GM19351 (cell line): Measurements from ENCODE around the gene AP4B1.

Experiments
- ATAC-seq: cut with Tn5 transposase; IDR thresholded peaks from one replicate; pipeline ENCODE4 v1.9.1; 2021; ENCODE audit warnings: mild to moderate bottlenecking, moderate library complexity; ENCODE audit not compliant: unreplicated experiment

Gene AP4B1

DNA sequence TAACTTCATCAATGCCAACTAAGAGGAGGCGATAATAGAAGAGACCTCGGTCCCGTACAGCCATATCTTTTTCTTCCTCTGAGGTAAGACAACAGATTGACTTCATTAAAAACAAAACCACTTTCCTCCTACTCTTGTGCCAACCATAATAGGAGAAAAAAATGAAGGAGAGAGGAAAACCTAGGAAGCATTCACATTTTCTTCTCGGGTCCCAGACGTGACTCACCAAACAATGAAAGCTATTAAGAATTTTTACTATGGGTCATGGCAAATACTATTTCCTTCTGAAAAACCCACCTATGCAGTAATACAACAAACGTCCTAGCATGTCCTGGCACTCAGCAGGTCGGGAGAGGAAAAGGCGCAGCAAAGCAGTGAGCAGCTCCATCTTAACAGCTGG lies 8.6 kb downstream of the AP4B1 start:
- ATAC-seq: no peak

DNA sequence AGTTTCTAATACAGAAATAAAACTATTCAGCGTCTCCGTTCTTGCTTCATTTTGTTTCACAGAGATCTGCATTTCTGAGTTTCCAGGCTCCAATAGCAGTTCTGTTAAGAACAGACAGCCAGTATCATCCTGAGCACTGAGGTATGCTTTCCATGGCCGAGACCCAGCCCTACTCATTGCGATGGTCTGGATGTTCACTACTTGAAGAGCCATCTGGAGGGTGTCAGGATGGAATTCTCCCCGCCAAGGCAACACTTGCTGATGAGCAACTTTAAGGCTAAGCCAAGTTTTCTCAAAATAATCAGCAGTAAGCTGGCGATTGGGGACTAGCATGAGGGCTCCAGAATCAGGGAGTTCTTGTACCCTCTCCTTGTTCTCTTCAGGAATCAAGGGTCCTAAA lies 9.5 kb downstream of the AP4B1 start:
- no peak for ATAC-seq

DNA sequence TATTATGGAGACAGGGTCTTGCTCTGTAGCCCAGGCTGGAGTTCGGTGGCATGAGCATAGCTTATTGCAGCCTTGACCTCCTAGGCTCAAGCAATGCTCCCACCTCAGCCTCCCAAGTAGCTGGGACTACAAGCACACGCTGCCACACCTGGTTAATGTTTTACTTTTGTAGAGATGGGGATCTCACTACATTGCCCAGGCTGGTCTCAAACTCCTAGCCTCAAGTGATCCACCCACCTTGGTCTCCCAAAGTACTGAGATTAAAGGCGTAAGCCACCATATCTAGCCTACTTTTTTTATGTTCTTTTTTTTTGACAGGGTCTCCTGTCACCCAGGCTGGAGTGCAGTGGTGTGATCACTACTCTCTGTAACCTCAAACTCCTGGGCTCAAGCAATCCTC lies 11.3 kb downstream of the AP4B1 start:
- no peak for ATAC-seq

DNA sequence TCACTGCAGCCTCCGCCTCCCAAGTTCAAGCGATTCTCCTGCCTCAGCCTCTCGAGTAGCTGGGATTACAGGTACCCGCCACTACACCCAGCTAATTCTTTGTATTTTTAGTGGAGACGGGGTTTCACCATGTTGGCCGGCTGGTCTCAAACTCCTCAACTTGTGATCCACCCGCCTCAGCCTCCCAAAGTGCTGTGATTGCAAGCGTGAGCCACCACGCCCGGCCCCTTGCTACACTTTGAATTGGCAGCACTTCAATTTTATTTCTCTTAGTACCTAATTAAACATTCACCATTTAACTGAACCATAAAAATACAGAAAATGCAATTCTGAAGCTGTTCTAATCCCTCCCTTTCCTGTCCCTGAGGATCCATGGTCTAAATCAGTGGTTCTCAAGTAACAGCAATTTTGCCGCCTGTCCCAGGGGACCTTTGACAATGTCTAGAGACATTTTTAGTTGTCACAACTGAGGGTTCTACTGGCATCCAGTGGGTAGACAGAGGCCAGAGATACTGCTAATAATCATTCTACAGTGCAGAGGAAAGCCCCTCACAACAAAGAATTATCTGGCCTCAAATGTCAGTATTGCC lies 12.9 kb downstream of the AP4B1 start:
- ATAC-seq: no peak

DNA sequence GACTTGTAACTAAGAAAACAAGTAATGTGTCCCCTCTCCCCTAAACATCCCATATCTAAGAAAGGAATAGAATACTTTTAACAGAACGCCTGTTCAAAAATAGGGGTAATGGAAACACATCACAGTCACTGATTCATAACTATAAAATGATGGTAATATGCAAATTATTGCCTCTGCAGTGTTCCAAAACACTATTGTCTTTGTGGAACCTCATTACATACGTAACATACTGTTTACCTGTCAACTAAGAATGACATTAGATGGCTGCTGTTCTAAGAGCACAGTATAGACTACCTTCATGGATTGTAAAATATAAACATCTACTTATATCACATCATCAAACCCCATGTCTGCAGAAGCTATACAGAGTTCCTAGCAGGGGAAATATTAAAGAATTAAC lies 13.8 kb downstream of the AP4B1 start:
- ATAC-seq: no peak

DNA sequence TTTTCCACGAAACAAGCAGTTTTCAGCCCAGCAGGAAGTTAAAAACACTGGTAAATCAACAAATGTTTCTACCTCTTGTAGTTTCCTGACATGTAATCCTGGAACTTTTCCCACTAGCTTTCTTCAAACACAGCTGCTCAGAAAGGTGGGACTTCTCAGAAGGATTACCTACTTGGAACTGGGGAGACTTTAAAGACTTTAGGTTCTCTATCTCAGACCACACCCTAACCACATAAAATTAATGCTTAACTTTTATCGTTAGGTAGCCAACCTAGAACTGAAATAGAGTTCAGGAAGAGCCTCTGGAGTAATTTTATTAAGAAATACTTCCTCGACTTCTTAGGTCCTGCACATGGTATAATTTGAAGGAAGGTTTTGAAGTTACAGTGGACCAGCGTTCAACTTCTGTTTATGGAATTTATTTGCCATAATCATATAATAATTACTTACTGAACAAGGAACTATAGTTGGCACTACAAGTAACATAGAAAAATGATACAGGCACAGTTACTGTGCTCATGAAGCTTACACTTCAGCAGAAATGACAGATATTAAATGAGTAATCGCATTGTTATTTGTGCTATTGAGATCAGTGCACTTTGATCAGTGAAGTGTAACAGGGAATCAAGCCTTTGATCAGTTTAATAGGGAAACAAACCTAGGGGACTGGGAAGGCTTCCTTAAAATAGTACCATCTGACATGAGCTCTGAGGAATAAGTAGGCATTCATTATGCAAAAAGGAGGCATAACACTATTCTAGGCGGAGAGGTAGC lies 17.0 kb downstream of the AP4B1 start, which contains the start of gene BCL2L15:
TSS of gene BCL2L15 (minus strand) at position 180 of the 774 bp plus-strand sequence. CDS start 206 bp downstream, outside the sequence.
- ATAC-seq: no peak

DNA sequence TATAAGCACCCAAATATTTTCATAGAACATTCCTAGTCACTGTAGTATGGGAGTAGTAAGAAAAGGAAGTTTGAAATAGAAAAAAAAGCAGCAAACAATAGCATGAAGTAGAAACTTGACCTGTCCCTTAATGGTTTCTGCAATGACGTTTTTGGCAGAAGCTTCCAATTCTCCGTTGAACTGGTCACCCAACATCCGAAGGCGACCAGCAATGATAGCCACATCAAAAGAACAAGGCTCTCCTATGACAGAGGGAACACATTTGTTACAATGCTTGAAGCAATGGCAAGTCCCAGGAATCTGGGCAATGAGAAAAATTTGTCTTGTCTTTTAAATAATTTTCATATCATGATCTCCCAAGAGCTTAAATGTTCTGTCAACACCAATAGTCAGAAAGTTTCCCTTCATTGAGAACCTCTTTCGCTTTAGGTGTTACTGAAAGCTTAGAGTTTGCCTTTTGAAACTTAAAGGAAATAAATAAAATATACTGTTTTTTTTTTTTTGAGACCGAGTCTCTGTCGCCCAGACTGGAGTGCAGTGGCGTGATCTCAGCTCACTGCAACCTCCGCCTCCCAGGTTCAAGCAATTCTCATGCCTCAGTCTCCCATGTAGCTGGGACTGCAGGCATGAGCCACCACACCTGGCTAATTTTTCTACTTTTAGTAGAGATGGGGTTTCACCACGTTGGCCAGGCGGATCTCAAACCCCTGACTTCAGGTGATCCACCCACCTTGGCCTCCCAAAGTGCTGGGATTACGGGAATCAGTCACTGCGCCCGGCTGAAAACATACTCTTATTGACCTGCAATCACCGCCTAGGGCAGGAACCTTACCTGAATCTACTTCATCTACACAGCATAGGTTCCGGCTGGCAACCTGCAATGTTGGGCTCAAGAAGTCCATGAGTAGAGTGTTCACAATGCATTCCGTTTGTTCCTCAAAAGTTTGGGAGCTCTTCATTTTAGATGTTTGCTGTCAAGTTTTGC lies 17.9 kb downstream of the AP4B1 start:
- ATAC-seq: no peak

DNA sequence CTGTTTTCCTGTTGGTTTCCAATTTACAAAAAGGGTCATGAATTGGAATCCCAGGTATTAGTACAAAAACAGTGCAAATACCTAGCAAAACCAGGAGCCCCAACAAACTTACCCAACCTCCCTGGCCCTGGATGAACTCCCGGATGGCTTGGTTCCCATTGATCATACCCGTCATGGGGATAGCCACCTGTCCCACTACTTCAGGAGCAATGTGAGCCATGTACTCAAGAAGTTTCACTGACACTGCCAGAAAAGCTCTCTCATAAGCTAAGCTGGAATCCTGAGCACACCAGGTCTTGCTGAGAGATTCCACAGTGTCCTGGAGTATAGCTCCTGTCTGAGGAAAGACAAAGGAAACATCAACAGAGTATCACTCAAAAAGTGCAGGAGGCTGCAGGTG lies 22.9 kb downstream of the AP4B1 start:
- ATAC-seq: no peak

DNA sequence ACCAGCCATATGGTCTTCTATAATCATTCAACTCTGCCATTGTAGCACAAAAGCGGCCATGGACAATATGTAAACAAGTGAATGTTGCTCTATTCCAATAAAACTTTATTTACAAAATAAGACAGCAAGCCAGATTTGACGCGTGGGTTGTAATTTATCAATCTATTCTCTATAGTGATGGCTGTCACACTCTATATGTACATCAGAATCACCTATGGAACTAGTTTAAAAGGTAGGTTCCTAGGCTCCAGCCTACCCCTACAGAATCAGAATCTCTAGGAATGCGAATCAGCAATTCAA lies 24.9 kb downstream of the AP4B1 start:
- ATAC-seq: no peak

DNA sequence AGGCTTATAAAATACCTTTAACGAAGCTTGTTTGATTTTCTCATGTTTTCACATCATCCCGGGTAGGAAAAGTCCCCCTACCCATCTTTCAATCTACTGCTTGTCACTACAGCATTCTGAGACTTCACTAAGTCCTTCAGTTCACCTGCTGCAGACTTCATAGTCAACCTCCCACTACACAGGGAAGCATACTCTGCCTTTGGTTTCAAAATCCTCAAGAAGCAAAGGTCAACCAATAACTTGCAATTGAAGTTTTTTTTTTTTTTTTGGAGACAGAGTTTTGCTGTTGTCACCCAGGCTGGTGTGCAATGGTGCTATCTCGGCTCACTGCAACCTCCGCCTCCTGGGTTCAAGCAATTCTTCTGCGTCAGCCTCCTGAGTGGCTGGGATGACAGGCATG lies 28.4 kb downstream of the AP4B1 start:
- ATAC-seq: no peak

DNA sequence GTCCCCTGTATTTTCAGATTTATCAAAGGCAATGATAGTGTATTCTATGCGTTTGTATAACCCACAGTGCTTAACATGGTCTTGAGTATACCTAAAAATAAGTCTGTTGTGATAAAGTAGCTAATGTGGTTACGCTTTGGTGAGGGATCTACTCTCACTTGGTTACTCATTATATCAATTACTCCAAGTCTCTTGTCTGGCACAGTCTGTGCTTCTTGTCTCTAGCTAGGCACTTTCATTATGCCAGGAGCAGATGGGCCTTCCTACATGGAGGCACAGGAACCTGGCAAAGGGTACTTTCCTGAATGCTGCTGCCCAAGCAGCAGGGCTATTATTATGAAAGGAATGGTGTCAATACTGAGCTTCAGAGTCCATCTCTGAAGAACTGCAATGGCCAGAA lies 28.9 kb downstream of the AP4B1 start:
- no peak for ATAC-seq

DNA sequence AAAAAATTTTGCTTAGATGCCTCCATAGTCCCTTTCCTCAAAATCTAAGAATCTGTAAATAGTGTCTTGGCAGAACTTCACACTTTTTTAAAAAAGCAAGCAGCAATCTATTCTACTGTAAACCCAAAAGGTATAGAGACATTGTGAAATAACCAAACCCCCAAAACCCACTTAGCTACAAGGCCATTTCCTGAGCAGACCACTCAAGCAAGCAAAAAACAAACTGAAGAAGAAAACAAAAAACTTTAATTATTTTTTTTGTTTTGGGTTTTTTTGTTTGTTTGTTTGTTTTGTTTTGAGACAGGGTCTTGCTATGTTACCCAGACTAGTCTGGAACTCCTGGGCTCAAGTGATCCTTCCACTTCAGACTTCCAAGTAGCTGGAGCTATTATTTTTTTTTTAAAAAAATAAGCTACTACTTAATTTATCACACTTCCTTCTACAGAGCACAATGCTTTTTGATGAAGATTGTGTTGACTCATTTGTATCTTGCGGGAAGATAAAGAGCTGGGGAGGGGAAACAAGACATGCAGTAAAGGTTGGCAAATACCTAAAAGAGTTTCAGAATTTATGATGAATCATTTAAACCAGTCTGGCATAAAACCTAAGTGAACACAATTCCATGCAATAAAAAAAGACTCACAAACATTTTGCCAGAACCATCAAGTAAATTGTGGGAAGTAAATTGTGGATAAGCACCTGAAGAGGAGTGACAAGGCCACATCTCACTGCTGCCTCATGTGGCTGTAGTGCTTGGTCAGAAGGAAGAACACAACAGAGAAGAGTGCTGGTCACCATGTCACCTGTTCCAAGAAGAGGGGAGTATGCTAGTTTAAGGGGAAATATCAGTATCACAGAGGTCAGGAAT lies 30.4 kb downstream of the AP4B1 start:
- ATAC-seq: peak; percentile 47

DNA sequence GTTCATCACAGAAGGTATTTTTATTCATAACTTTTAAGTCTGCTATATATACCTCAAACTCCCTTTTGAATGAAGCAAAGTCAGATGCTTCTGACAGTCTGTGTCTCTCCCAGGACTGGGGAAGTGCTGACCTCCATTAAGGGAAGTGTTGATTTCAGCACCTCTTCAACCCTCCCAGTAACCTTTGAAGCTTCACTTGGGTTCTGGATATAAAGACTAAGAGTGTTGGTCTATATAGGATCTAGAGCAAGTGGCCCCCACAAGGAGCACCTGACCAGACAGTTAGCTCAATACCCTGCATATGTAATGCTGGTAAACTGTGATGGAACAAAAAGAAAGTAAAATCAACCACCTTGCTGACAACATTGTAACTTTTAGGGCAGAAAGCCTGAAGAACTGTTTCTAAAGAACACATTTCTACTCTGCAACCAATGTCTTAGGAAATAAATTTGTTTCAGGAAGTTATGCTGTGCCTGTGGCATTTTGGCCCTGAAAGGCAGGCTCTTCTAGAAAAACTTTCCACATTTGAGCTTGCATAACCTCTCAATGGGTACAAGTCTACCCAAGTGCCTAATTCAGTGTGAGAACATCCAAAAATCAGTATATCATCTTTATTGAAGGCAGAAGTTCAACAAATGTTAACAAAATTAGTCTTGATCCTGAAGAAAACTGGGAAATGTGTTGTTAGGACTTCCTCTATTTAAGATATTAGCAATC lies 32.2 kb downstream of the AP4B1 start:
- no peak for ATAC-seq

DNA sequence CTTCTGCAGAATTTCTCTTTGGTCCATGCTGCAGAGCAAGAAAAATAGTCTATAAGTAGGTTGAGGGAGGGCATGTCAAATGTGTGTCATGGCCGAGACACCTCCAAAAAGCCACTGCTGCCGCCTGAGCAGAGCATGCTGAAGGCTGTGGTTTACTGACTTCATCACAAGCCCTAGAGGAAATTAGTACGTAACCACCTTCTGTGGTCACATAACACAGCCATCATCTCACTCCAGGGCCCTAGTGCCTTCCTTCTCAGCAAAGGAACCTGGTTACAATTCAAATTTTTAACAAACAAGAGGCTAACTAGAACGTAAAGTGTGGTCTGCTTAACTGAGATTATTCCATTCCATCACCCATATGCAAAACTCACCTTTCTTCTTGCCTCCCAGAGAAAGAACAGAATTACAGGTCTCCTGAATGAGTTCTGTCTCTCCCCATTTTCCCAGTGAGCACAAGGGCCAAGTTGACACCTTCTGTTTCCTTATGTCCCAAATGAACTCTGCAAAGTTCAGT lies 32.9 kb downstream of the AP4B1 start, which contains the start of gene PTPN22:
TSS of gene PTPN22 (minus strand) at position 116 of the 517 bp plus-strand sequence.
- ATAC-seq: peak; percentile 94

DNA sequence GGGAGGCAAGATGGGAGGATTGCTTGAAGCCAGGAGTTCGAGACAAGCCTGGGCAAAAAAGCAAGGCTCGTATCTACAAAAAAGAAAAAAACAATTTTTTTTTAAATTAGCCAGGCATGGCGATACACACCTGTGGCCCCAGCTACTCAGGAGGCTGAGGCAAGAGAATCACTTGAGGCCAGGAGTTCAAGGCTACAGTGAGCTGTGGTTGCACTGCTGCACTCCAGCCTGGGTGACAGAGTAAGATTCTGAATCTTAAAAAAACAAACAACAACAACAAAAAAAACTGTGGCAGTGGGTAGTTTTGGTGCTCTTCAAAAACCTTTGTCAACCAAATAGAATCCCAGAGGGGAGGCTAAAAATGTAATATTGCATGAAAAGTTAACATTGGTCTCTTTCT lies 33.8 kb downstream of the AP4B1 start:
- no peak for ATAC-seq

DNA sequence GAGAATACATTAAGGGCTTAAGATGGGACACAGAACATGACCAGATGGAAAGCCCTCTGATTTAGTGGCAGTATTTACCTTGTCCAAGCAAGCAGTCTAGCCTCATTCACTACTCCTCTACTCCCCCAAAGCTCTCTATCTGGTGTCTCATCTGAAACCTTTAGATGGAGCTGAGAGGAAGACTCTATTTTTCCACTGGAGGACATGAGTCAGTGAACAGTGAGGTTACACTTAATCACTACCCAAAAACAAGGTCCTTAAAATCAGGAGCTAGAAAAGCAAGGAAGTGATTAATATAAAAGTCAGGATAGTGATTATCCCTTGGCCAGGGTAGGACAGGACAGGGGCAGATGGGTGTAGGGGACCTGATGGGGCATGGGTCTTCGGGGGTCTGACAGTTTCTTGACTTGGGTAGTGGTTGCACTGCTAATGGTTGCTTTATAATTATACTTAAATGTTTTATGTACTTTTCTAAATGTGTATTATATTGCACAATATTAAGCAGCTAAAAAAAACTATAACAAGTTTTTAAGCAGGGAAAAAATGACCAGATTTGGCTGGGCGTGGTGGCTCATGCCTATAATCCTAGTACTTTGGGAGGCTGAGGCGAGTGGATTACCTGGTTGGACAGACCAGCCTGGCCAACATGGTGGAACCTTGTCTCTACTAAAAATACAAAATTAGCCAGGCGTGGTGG lies 36.1 kb downstream of the AP4B1 start:
- ATAC-seq: no peak

DNA sequence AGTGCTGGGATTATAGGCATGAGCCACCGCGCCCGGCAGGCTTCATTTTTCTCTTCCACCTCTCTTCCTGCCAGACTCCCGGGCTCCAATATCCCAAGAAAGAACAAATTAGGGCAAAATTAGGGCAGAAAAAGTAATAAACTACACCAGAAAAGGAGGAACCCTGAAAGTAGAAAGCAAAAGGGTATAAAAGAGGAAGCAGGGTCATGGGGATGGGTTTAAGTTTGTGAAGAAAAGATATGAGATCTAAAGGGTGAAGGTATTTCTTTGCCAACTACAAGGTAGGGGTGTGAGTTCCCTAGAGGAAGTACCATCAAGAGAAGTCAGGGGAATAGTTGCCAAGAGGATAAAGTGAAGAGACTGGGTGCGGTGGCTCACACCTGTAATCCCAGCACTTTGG lies 43.0 kb downstream of the AP4B1 start:
- no peak for ATAC-seq

DNA sequence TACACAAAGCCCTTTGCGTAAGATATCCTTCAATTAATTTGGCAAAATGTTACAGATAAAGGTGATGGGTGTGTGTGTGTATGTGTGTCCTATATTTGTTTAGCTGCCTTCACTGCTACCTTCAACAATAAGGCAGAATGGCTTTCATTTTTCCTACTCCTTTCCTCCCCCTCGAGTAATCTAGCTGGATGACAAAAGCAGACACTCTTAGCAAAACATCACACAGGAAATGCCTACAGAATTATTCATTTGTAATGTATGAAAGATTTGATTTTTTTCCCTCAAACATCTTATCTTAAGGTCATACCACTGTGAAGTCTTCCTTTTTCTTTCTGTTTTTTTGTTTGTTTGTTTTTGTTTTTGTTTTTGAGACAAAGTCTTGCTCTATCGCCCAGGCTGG lies 43.7 kb downstream of the AP4B1 start:
- no peak for ATAC-seq

DNA sequence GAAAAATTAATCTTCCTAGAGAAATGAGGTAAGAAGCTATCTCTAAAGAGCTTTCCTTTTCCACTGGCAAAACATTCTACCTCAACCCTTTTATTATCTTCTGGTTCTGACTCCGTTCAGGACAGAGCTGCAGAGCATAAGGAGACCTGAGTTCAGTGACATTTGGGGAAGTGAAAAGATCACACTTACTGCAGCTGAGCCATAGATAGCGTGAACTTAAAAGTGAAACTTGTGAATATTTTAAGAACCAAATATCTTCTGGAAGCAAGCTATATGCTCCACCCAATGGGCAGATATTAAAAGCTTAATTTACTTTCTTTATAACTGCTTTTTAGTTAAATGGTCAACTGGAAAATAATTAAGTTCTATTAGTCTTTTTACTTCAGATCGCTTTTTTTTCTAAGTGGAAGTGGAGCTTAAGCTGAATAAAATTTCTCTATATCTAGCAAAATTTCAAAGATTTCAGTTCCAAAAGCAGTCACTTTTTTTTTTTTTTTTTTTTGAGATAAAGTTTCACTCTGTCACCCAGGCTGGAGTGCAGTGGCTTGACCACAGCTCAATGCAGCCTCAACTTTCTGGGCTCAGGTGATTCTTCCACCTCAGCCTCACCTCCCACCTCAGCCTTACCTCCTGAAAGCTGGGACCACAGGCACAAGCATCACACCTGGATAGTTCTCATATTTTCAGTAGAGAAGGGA lies 45.0 kb downstream of the AP4B1 start:
- peak; percentile 85 for ATAC-seq
